ENCODE measurements around the gene DIP2C.
"Not testable (repeated sequence)": the region's sequence is repeated elsewhere in the genome, so short reads cannot be mapped to it uniquely, and the experiment has no call there.

The DIP2C gene

GRCh38 chr10:549391-549790 lies 140.1 kb downstream of the DIP2C start:
- DNase-seq = no peak

- DNase-seq = no peak
These were observed 141.1 kb downstream of the DIP2C start for GRCh38 chr10:548238-548901.

- DNase-seq = no peak
These were observed 141.8 kb downstream of the DIP2C start for GRCh38 chr10:547591-548081.

GRCh38 chr10:546971-547590 lies 142.4 kb downstream of the DIP2C start:
- DNase-seq = no peak

- DNase-seq = no peak
These were observed 143.0 kb downstream of the DIP2C start for GRCh38 chr10:546451-546850.

GRCh38 chr10:543862-544822 lies 145.3 kb downstream of the DIP2C start:
- no peak for DNase-seq

GRCh38 chr10:543131-543530 lies 146.3 kb downstream of the DIP2C start:
- no peak for DNase-seq

GRCh38 chr10:541750-542371 lies 147.6 kb downstream of the DIP2C start:
- no peak for DNase-seq

GRCh38 chr10:541041-541440 lies 148.4 kb downstream of the DIP2C start:
- DNase-seq = no peak

- no peak for DNase-seq
These were observed 150.6 kb downstream of the DIP2C start for GRCh38 chr10:538895-539294.

GRCh38 chr10:536935-537334 lies 152.5 kb downstream of the DIP2C start:
- DNase-seq = no peak

GRCh38 chr10:536371-536925 lies 153.0 kb downstream of the DIP2C start:
- no peak for DNase-seq

GRCh38 chr10:535952-536351 lies 153.5 kb downstream of the DIP2C start:
- no peak for DNase-seq

- DNase-seq = no peak
These were observed 154.4 kb downstream of the DIP2C start for GRCh38 chr10:535051-535450.

- no peak for DNase-seq
These were observed 155.4 kb downstream of the DIP2C start for GRCh38 chr10:534047-534566.

GRCh38 chr10:533611-534010 lies 155.9 kb downstream of the DIP2C start:
- DNase-seq = no peak

- DNase-seq = no peak
These were observed 156.3 kb downstream of the DIP2C start for GRCh38 chr10:533186-533585.

- not testable (repeated sequence) for DNase-seq
These were observed 157.1 kb downstream of the DIP2C start for GRCh38 chr10:532331-532730.

GRCh38 chr10:531541-531940 lies 157.9 kb downstream of the DIP2C start:
- no peak for DNase-seq

GRCh38 chr10:530717-531116 lies 158.8 kb downstream of the DIP2C start:
- DNase-seq = peak in 2 of 6 experiments; percentile 7 to 10

GRCh38 chr10:529468-530230 lies 159.8 kb downstream of the DIP2C start:
- no peak for DNase-seq

All from stimulated activated naive CD4-positive, alpha-beta T cell (primary cell).